CD4-positive, CD25-positive, alpha-beta regulatory T cell (primary cell): Measurements from ENCODE around the gene SMG9. TPM values are rescaled to one million over a fixed set of nuclear protein-coding genes. Genes with fewer than 3 reads are reported as not detected.

Source experiments
- ATAC-seq, 2 donors: fragments of 150-1000 bp; cut with Tn5 transposase; one replicate each; pipeline ENCODE4 v1.10.0; 2021; ENCODE audit warnings: low read depth in 2 of 2, moderate number of reproducible peaks in 2 of 2, moderate library complexity in 1 of 2
- DNase-seq, 3 donors: peaks; one replicate each; pipeline versions ENCODE4 v3.0.0 to v3.0.0-alpha.2; 2012 to 2022; ENCODE audit warnings: mixed read lengths in 1 of 3
- H3K27ac ChIP-seq: one replicate; pipeline ENCODE4 v1.7.0; 2013; ENCODE audit warnings: mild to moderate bottlenecking, low read length; ENCODE audit not compliant: insufficient read depth, poor library complexity, severe bottlenecking
- H3K27me3 ChIP-seq: one replicate; pipeline ENCODE4 v1.7.0; 2013; ENCODE audit warnings: low read length; ENCODE audit not compliant: control insufficient read depth, insufficient read depth
- H3K36me3 ChIP-seq: one replicate; pipeline ENCODE4 v1.7.0; 2013; ENCODE audit warnings: mild to moderate bottlenecking, low read length, moderate library complexity; ENCODE audit not compliant: control insufficient read depth, insufficient read depth
- H3K4me1 ChIP-seq: 2 replicates; pipeline ENCODE4 v1.7.0; 2013; ENCODE audit warnings: mild to moderate bottlenecking, low read length; ENCODE audit not compliant: insufficient read depth, control insufficient read depth, poor library complexity, severe bottlenecking
- H3K4me3 ChIP-seq: one replicate; pipeline ENCODE4 v1.7.0; 2013; ENCODE audit warnings: low read depth, mild to moderate bottlenecking, low read length, moderate library complexity
- H3K9me3 ChIP-seq, 2 experiments: 1 replicate in 1 of 2; 2 replicates in 1 of 2; pipeline ENCODE4 v1.7.0; 2013; ENCODE audit warnings: low read length in 2 of 2, mild to moderate bottlenecking in 1 of 2, moderate library complexity in 1 of 2; ENCODE audit not compliant: control insufficient read depth in 2 of 2
- H3K27ac Mint-ChIP-seq, 3 donors: one replicate each; pipeline ENCODE4 v1.8.0; 2020 to 2022; ENCODE audit warnings: mild to moderate bottlenecking in 3 of 3, mixed read lengths in 3 of 3, moderate library complexity in 2 of 3
- H3K27me3 Mint-ChIP-seq: one replicate; pipeline ENCODE4 v1.8.0; 2022; ENCODE audit warnings: mild to moderate bottlenecking, mixed read lengths
- H3K36me3 Mint-ChIP-seq: one replicate; pipeline ENCODE4 v1.8.0; 2020; ENCODE audit warnings: mixed read lengths
- H3K4me1 Mint-ChIP-seq, 4 donors: one replicate each; pipeline ENCODE4 v1.8.0; 2020 to 2022; ENCODE audit warnings: mixed read lengths in 4 of 4, mild to moderate bottlenecking in 1 of 4
- H3K4me3 Mint-ChIP-seq, 4 donors: one replicate each; pipeline ENCODE4 v1.8.0; 2020 to 2022; ENCODE audit warnings: mild to moderate bottlenecking in 4 of 4, mixed read lengths in 4 of 4, moderate library complexity in 3 of 4
- H3K9me3 Mint-ChIP-seq, 7 donors: one replicate each; pipeline ENCODE4 v1.8.0; 2020 to 2022; ENCODE audit warnings: mixed read lengths in 7 of 7, mild to moderate bottlenecking in 3 of 7, moderate library complexity in 2 of 7
- polyA plus RNA-seq, 4 donors: library from polyadenylated mRNA; unstranded; fragments of 300-500 nt; fragmentation: Illumina TruSeq; gene quantifications; one replicate each; pipeline ENCODE4 v1.2.3, GENCODE V29; 2021
- total RNA-seq: library from RNA; stranded (reverse); gene quantifications from one replicate; pipeline ENCODE4 v1.2.3, GENCODE V29; 2022

Gene SMG9
- total and polyA plus RNA-seq, 5 donors from 2014 or later, result 3.4 to 40.7 (median 5.9) TPM

- H3K27me3 ChIP-seq, result no peaks in the 10 kb centered on the region
- no peak for ATAC-seq
- peak overlapping the region; percentile 8 to 76 (median 72) for H3K27ac Mint-ChIP-seq
These were observed 13.5 kb downstream of the SMG9 start for GRCh38 chr19:43741075-43741825.

DNA sequence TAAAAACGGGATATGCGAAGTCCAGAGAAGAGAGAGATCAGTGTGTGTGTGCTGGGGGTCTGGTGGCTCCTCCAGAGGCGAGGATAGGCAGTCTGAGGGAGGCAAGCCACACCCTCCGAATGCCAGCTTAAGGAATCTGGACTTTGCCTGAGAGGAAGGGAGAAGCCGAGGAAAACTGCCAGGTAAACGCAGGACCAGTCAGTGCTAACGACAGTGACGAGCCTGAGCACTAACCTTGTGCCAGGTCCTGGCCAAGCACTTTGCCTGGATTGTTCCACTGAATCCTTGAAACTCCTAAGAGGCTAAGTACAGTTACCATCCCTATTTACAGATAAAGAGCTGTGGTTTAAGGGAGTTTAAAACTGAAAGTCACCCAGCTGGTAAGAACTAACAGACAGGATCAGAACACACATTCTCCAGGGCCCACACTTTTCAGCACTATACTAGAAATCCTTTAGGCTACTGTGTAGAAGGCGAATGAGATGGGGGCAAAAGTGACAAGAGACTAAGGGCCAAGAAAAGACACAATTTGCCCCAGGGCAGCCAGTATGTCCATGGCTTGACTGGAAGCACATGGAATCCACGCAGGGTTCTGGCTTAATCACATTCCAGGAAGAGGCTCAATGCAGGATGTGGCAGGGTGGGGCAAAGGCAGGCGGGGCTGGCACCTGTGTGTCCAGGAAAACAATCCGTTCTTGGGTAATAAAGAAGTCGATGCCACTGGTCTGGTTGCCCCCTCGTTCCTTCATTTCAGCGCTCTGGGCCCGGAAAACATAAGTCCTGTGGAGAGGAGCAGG lies 15.1 kb downstream of the SMG9 start:
- H3K27me3 Mint-ChIP-seq, result no peaks in the 10 kb centered on the region
- no peak for ATAC-seq
- no peaks in the 10 kb centered on the region for H3K9me3 Mint-ChIP-seq
- no peak overlapping the region for H3K4me3 Mint-ChIP-seq
- H3K9me3 ChIP-seq, result no peaks in the 10 kb centered on the region
- peaks cover 66% of the 10 kb centered on the region for H3K36me3 Mint-ChIP-seq
- H3K27ac Mint-ChIP-seq, result no peak overlapping the region
- H3K27ac ChIP-seq, result no peak overlapping the region
- no peaks in the 10 kb centered on the region for H3K4me1 ChIP-seq
- H3K36me3 ChIP-seq, result peaks cover 87% of the 10 kb centered on the region
- peaks cover 0 to 15% (median 10%) of the 10 kb centered on the region in 4 donors for H3K4me1 Mint-ChIP-seq
- H3K27me3 ChIP-seq, result no peaks in the 10 kb centered on the region
- DNase-seq, result peak in 1 of 3 donors; percentile 37
- no peak overlapping the region for H3K4me3 ChIP-seq

More at GRCh38 chr19:43741075-43741825, 13.5 kb downstream of the SMG9 start:
- Histone ChIP-seq H3K27ac (no peak overlapping the region), H3K36me3 (peaks cover 81% of the 10 kb centered on the region), H3K9me3 (no peaks in the 10 kb centered on the region), H3K4me3 (no peak overlapping the region), H3K4me1 (no peaks in the 10 kb centered on the region)
- Mint-ChIP-seq H3K36me3 (peaks cover 64% of the 10 kb centered on the region), H3K9me3 (no peaks in the 10 kb centered on the region), H3K4me1 (peaks cover 7 to 23% (median 15%) of the 10 kb centered on the region in 4 donors), H3K4me3 (no peak overlapping the region), H3K27me3 (no peaks in the 10 kb centered on the region)
- no peak for DNase-seq

GRCh38 chr19:43738780-43739211 lies 16.0 kb downstream of the SMG9 start:
- no peaks in the 10 kb centered on the region for H3K9me3 ChIP-seq
- H3K4me1 ChIP-seq, result no peaks in the 10 kb centered on the region
- no peaks in the 10 kb centered on the region for H3K27me3 ChIP-seq
- Mint-ChIP-seq H3K9me3 (no peaks in the 10 kb centered on the region), H3K27ac (peak overlapping the region in 2 of 3 donors; percentile 41 to 73), H3K36me3 (peaks cover 64% of the 10 kb centered on the region), H3K4me1 (peaks cover 0 to 18% (median 10%) of the 10 kb centered on the region in 4 donors), H3K4me3 (no peak overlapping the region), H3K27me3 (no peaks in the 10 kb centered on the region)
- peak in 1 of 3 donors; percentile 37 for DNase-seq
- H3K27ac ChIP-seq, result no peak overlapping the region
- no peak overlapping the region for H3K4me3 ChIP-seq
- H3K36me3 ChIP-seq, result peaks cover 86% of the 10 kb centered on the region
- ATAC-seq, result no peak

GRCh38 chr19:43735957-43736356 lies 18.8 kb downstream of the SMG9 start:
- peaks cover 0 to 16% (median 10%) of the 10 kb centered on the region in 4 donors for H3K4me1 Mint-ChIP-seq
- ATAC-seq, result no peak
- Histone ChIP-seq H3K27me3 (no peaks in the 10 kb centered on the region), H3K4me1 (no peaks in the 10 kb centered on the region), H3K36me3 (peaks cover 88% of the 10 kb centered on the region), H3K27ac (no peak overlapping the region), H3K4me3 (no peak overlapping the region), H3K9me3 (no peaks in the 10 kb centered on the region)
- DNase-seq, result no peak
- H3K9me3 Mint-ChIP-seq, result no peaks in the 10 kb centered on the region
- H3K27ac Mint-ChIP-seq, result peak overlapping the region in 2 of 3 donors; percentile 55 to 72
- peaks cover 64% of the 10 kb centered on the region for H3K36me3 Mint-ChIP-seq
- H3K4me3 Mint-ChIP-seq, result no peak overlapping the region
- no peaks in the 10 kb centered on the region for H3K27me3 Mint-ChIP-seq

DNA sequence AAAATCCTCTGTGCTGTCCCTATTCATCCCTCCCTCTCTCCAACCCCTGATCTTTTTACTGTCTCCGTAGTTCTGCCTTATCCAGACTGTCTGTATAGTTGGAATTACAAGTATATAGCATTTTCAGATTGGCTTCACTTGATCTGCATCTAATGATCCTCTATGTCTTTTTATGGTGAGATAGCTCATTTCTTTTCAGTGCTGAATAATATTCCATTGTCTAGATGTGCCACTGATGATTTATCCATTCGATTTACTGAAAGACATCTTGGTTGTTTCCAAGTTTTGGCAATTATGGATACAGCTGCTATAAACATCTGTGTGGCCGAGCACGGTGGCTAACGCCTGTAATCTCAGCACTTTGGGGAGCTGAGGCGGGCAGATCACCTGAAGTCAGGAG lies 19.7 kb downstream of the SMG9 start:
- no peak overlapping the region for H3K4me3 Mint-ChIP-seq
- DNase-seq (no peak), ATAC-seq (no peak)
- H3K4me1 ChIP-seq, result no peaks in the 10 kb centered on the region
- no peaks in the 10 kb centered on the region for H3K9me3 Mint-ChIP-seq
- peaks cover 82% of the 10 kb centered on the region for H3K36me3 ChIP-seq
- H3K4me1 Mint-ChIP-seq, result peaks cover 0 to 11% (median 7%) of the 10 kb centered on the region in 4 donors
- H3K4me3 ChIP-seq, result no peak overlapping the region
- no peaks in the 10 kb centered on the region for H3K27me3 ChIP-seq
- no peak overlapping the region for H3K27ac ChIP-seq
- H3K9me3 ChIP-seq, result no peaks in the 10 kb centered on the region
- H3K27me3 Mint-ChIP-seq, result no peaks in the 10 kb centered on the region
- H3K27ac Mint-ChIP-seq, result peak overlapping the region in 1 of 3 donors; percentile 65
- H3K36me3 Mint-ChIP-seq, result peaks cover 62% of the 10 kb centered on the region

DNA sequence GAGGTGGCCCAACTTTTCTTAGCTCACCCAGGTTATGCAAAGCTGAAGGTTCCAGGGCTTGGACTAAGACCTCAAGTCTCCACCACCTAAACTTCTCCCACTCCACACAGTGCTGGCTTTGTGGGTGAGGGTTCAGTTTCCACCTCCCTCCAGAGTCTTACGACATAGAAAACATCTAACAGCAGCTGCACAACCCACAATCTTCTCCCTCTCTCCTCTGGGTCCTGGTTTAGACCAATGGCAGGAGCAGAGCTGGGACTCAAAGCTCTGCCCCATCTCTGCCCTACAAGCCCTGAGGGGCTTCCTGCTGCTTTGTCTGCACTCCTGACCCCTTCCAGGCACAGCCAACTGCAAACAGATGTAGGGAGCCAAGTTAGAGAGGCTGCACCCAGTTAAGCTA lies 22.9 kb downstream of the SMG9 start:
- Histone ChIP-seq H3K9me3 (no peaks in the 10 kb centered on the region), H3K4me3 (no peak overlapping the region), H3K4me1 (no peaks in the 10 kb centered on the region), H3K27me3 (no peaks in the 10 kb centered on the region), H3K36me3 (peaks cover 67% of the 10 kb centered on the region), H3K27ac (no peak overlapping the region)
- peak overlapping the region in 1 of 3 donors; percentile 15 for H3K27ac Mint-ChIP-seq
- H3K36me3 Mint-ChIP-seq, result peaks cover 52% of the 10 kb centered on the region
- no peak overlapping the region for H3K4me3 Mint-ChIP-seq
- H3K4me1 Mint-ChIP-seq, result peaks cover 0 to 6% (median 3%) of the 10 kb centered on the region in 4 donors
- no peaks in the 10 kb centered on the region for H3K9me3 Mint-ChIP-seq
- H3K27me3 Mint-ChIP-seq, result no peaks in the 10 kb centered on the region
- ATAC-seq (no peak), DNase-seq (no peak)

DNA sequence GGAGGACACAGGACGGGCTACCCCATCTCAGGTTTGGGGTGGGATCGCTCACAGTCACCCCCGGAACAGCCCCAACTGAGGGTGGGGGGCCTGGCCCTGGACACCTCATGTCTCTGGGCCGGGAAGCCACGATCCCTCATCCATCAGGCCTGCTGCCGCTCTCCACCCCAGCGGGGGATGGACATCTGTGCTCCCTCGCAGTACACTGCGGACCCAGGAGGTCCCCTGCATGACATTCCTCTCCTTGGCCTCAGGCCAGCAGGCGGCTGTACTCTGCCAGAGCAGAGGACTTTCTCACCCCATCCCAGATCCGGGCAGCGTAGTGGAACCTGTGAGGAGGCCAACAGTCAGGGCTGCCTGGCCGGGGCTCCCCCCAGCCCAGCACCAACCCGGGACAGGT lies 23.4 kb downstream of the SMG9 start:
- DNase-seq (no peak), ATAC-seq (no peak)
- H3K27ac Mint-ChIP-seq, result no peak overlapping the region
- no peak overlapping the region for H3K4me3 Mint-ChIP-seq
- peaks cover 0 to 6% (median 3%) of the 10 kb centered on the region in 4 donors for H3K4me1 Mint-ChIP-seq
- Histone ChIP-seq H3K4me1 (no peaks in the 10 kb centered on the region), H3K9me3 (no peaks in the 10 kb centered on the region), H3K27me3 (no peaks in the 10 kb centered on the region), H3K4me3 (no peak overlapping the region), H3K36me3 (peaks cover 62% of the 10 kb centered on the region), H3K27ac (no peak overlapping the region)
- peaks cover 50% of the 10 kb centered on the region for H3K36me3 Mint-ChIP-seq
- no peaks in the 10 kb centered on the region for H3K27me3 Mint-ChIP-seq
- H3K9me3 Mint-ChIP-seq, result no peaks in the 10 kb centered on the region
